HG02763 (cell line): Measurements from ENCODE around the gene NCAPG2.
"Not testable (repeated sequence)": the region's sequence is repeated elsewhere in the genome, so short reads cannot be mapped to it uniquely, and the experiment has no call there.

Experiments used
- ATAC-seq: cut with Tn5 transposase; IDR thresholded peaks from one replicate; pipeline ENCODE4 v1.9.1; 2021; ENCODE audit warnings: mild to moderate bottlenecking, moderate library complexity; ENCODE audit not compliant: unreplicated experiment

The NCAPG2 gene

GRCh38 chr7:158682456-158682855 is 22.1 kb downstream of the NCAPG2 start:
- no peak for ATAC-seq

- no peak for ATAC-seq
Observed at GRCh38 chr7:158680754-158681153, 23.9 kb downstream of the NCAPG2 start.

- no peak for ATAC-seq
Observed at GRCh38 chr7:158676906-158677305, 27.7 kb downstream of the NCAPG2 start.

GRCh38 chr7:158676171-158676840 is 28.3 kb downstream of the NCAPG2 start:
- ATAC-seq, result no peak

- ATAC-seq, result no peak
Observed at GRCh38 chr7:158672975-158673374, 31.6 kb downstream of the NCAPG2 start.

GRCh38 chr7:158668086-158668485 is 36.5 kb downstream of the NCAPG2 start:
- ATAC-seq, result not testable (repeated sequence)

- ATAC-seq, result not testable (repeated sequence)
Observed at GRCh38 chr7:158666966-158667678, 37.5 kb downstream of the NCAPG2 start.

- no peak for ATAC-seq
Observed at GRCh38 chr7:158666401-158666800, 38.2 kb downstream of the NCAPG2 start.

GRCh38 chr7:158664406-158664805 is 40.2 kb downstream of the NCAPG2 start:
- ATAC-seq, result no peak

GRCh38 chr7:158663428-158663741 is 41.2 kb downstream of the NCAPG2 start:
- no peak for ATAC-seq

GRCh38 chr7:158662610-158663427 is 41.8 kb downstream of the NCAPG2 start:
- ATAC-seq, result no peak

GRCh38 chr7:158658475-158658874 is 46.1 kb downstream of the NCAPG2 start:
- ATAC-seq, result no peak

- peak; percentile 47 for ATAC-seq
Observed at GRCh38 chr7:158657189-158657746, 47.3 kb downstream of the NCAPG2 start.

GRCh38 chr7:158655931-158656441 is 48.6 kb downstream of the NCAPG2 start:
- peak; percentile 95 for ATAC-seq

- no peak for ATAC-seq
Observed at GRCh38 chr7:158655507-158655906, 49.1 kb downstream of the NCAPG2 start.

GRCh38 chr7:158651968-158652565 is 52.5 kb downstream of the NCAPG2 start:
- no peak for ATAC-seq

- ATAC-seq, result no peak
Observed at GRCh38 chr7:158650821-158651225, 53.8 kb downstream of the NCAPG2 start.

- ATAC-seq, result no peak
Observed at GRCh38 chr7:158649279-158649678, 55.3 kb downstream of the NCAPG2 start.

- ATAC-seq, result no peak
Observed at GRCh38 chr7:158648787-158649186, 55.8 kb downstream of the NCAPG2 start.

GRCh38 chr7:158648168-158648567 is 56.4 kb downstream of the NCAPG2 start:
- ATAC-seq, result no peak

- no peak for ATAC-seq
Observed at GRCh38 chr7:158647475-158647792, 57.2 kb downstream of the NCAPG2 start.
